CD14-positive monocyte (primary cell): ENCODE data around the gene MAD1L1. TPM values are rescaled to one million over a fixed set of nuclear protein-coding genes. Genes with fewer than 3 reads are reported as not detected.
A peak's percentile ranks its signal among the peaks of the same experiment; 100 is the strongest.

Experiments
- DNase-seq, 3 donors: peaks; one replicate each; pipeline ENCODE4 v3.0.0-alpha.2; 2011 to 2022
- H2AFZ ChIP-seq: 2 replicates; pipeline ENCODE4 v1.6.0; 2012; ENCODE audit warnings: mild to moderate bottlenecking, low read depth, low read length, inconsistent platforms; ENCODE audit not compliant: insufficient read depth, poor library complexity, severe bottlenecking
- H3K27ac ChIP-seq, 2 donors: 1 replicate in 1 of 2; 2 replicates in 1 of 2; pipeline ENCODE4 v1.5.1; 2012 to 2013; ENCODE audit warnings: low read length in 2 of 2, control low read depth in 1 of 2, inconsistent platforms in 1 of 2, low read depth in 1 of 2, mild to moderate bottlenecking in 1 of 2
- H3K27me3 ChIP-seq, 2 donors: one replicate each; pipeline versions ENCODE4 v1.6.0 to v1.6.1; 2011 to 2013; ENCODE audit warnings: low read length in 2 of 2; ENCODE audit not compliant: control insufficient read depth in 2 of 2, insufficient read depth in 2 of 2
- H3K36me3 ChIP-seq, 2 donors: replicated peaks in 1 of 2; 1 replicate in 1 of 2; 2 replicates in 1 of 2; pipeline versions ENCODE4 v1.5.1 to v1.6.1; 2012 to 2013; ENCODE audit warnings: low read length in 2 of 2, control low read depth in 1 of 2, inconsistent platforms in 1 of 2, mild to moderate bottlenecking in 1 of 2; ENCODE audit not compliant: insufficient read depth in 2 of 2, control insufficient read depth in 1 of 2
- H3K4me1 ChIP-seq, 2 donors: 1 replicate in 1 of 2; 2 replicates in 1 of 2; pipeline versions ENCODE4 v1.5.1 to v1.6.1; 2012 to 2013; ENCODE audit warnings: low read length in 2 of 2, control low read depth in 1 of 2, inconsistent platforms in 1 of 2, mild to moderate bottlenecking in 1 of 2, moderate library complexity in 1 of 2; ENCODE audit not compliant: insufficient read depth in 2 of 2, control insufficient read depth in 1 of 2
- H3K4me2 ChIP-seq: replicated peaks from 2 replicates; pipeline ENCODE3; 2012; ENCODE audit warnings: low read length, moderate library complexity, mild to moderate bottlenecking; ENCODE audit not compliant: poor library complexity, severe bottlenecking; ENCODE audit errors: extremely low read depth
- H3K4me3 ChIP-seq, 3 experiments: fragments of 200-600 bp in 1 of 3; sonication (generic) in 1 of 3; replicated peaks in 1 of 3; 1 replicate in 2 of 3; 2 replicates in 1 of 3; pipeline ENCODE4 v1.5.1; 2011 to 2013; ENCODE audit warnings: low read length in 3 of 3, mild to moderate bottlenecking in 3 of 3, control low read depth in 2 of 3, low read depth in 2 of 3, inconsistent platforms in 1 of 3, moderate library complexity in 1 of 3
- H3K79me2 ChIP-seq: 2 replicates; pipeline ENCODE4 v1.6.0; 2012; ENCODE audit warnings: mild to moderate bottlenecking, control low read depth, inconsistent platforms, low read length, moderate library complexity; ENCODE audit not compliant: insufficient read depth
- H3K9ac ChIP-seq: 2 replicates; pipeline ENCODE4 v1.6.0; 2017; ENCODE audit warnings: low read length, mild to moderate bottlenecking; ENCODE audit not compliant: insufficient read depth, poor library complexity, severe bottlenecking
- H3K9me3 ChIP-seq, 2 donors: replicated peaks in 1 of 2; 1 replicate in 1 of 2; 2 replicates in 1 of 2; pipeline versions ENCODE4 v1.5.1 to v1.6.1; 2012 to 2013; ENCODE audit warnings: low read length in 2 of 2, control low read depth in 1 of 2; ENCODE audit not compliant: control insufficient read depth in 1 of 2, insufficient read depth in 1 of 2
- H4K20me1 ChIP-seq: 2 replicates; pipeline ENCODE4 v1.6.0; 2012; ENCODE audit warnings: mild to moderate bottlenecking, low read length, control low read depth, moderate library complexity; ENCODE audit not compliant: insufficient read depth
- H3K27ac Mint-ChIP-seq, 7 donors: one replicate each; pipeline ENCODE4 v1.8.0; 2020; ENCODE audit warnings: mild to moderate bottlenecking in 7 of 7, mixed read lengths in 7 of 7, moderate library complexity in 6 of 7, inconsistent platforms in 2 of 7
- H3K27me3 Mint-ChIP-seq, 3 donors: one replicate each; pipeline ENCODE4 v1.8.0; 2021 to 2022; ENCODE audit warnings: low read depth in 3 of 3, mild to moderate bottlenecking in 3 of 3, mixed read lengths in 3 of 3, moderate library complexity in 3 of 3, inconsistent platforms in 1 of 3
- H3K36me3 Mint-ChIP-seq, 2 donors: one replicate each; pipeline ENCODE4 v1.8.0; 2020; ENCODE audit warnings: mixed read lengths in 2 of 2, inconsistent platforms in 1 of 2, mild to moderate bottlenecking in 1 of 2
- H3K4me1 Mint-ChIP-seq: one replicate; pipeline ENCODE4 v1.8.0; 2020; ENCODE audit warnings: mild to moderate bottlenecking, mixed read lengths
- H3K4me3 Mint-ChIP-seq, 2 donors: one replicate each; pipeline ENCODE4 v1.8.0; 2020; ENCODE audit warnings: mild to moderate bottlenecking in 2 of 2, mixed read lengths in 2 of 2, moderate library complexity in 1 of 2
- H3K9me3 Mint-ChIP-seq, 7 donors: one replicate each; pipeline ENCODE4 v1.8.0; 2020 to 2022; ENCODE audit warnings: mixed read lengths in 7 of 7, mild to moderate bottlenecking in 6 of 7, moderate library complexity in 6 of 7, inconsistent platforms in 2 of 7
- WGBS: methylation state at CpG from one replicate; pipeline ENCODE4 v1.1.5; 2013; ENCODE audit warnings: missing lambda C conversion rate; ENCODE audit not compliant: insufficient coverage; 5-methylcytosine and 5-hydroxymethylcytosine counted together
- intact Hi-C, 2 donors: fragments of 100-400 bp; cut with micrococcal nuclease; formaldehyde crosslinking; loops; one replicate each; pipeline versions ENCODE4 v1.15.0 to v1.15.1; 2023
- polyA plus RNA-seq, 3 donors: library from polyadenylated mRNA; depleted of rRNA in 1 of 3; unstranded in 2 of 3; stranded (reverse) in 1 of 3; fragments of 300-500 nt in 2 of 3; fragments of >200 nt in 1 of 3; fragmentation: Illumina TruSeq in 2 of 3; gene quantifications; 1 replicate in 2 of 3; 2 replicates in 1 of 3; pipeline ENCODE4 v1.2.3, GENCODE V29; 2012 to 2021
- TF ChIP-seq, protein P1 (sequence below): fragments of 200-600 bp; IDR thresholded peaks from one replicate; pipeline ENCODE4 v1.8.0; 2022; ENCODE audit warnings: antibody characterized with exemption, mild to moderate bottlenecking

MAD1L1 gene
- polyA plus RNA-seq, 3 donors: 22.0 to 39.4 (median 33.2) TPM

DNA sequence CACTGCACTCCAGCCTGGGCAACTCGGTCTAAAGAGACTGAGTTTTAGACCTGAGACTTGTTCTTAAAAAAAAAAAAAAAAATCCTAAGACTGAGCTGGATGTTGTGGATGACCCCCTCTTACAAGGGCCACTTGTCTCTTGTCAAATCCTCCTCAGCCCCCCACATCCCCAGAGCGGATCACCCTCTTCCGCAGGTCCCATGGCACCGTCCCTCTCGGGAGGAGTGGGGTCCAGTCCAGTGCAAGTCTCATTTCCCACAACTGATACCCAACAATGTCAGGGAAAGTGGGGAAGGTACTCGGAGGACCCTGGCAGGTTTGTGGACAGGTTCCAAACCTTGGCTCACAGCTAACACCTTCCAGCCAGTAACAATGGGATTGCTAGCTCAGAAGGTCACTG, 462.4 kb downstream of the MAD1L1 start:
- WGBS: 100% methylated on average over 1 of the region's 6 CpGs
- Histone ChIP-seq H3K9ac (no peak overlapping the region), H3K27ac (no peak overlapping the region), H3K36me3 (no peaks in the 10 kb centered on the region), H3K4me3 (no peak overlapping the region), H2AFZ (no peak overlapping the region), H3K4me2 (no peak overlapping the region), H3K79me2 (no peaks in the 10 kb centered on the region), H3K4me1 (no peaks in the 10 kb centered on the region), H3K27me3 (no peaks in the 10 kb centered on the region), H3K9me3 (no peaks in the 10 kb centered on the region), H4K20me1 (no peaks in the 10 kb centered on the region)
- Mint-ChIP-seq H3K27me3 (peaks cover 3 to 6% (median 5%) of the 10 kb centered on the region in 3 donors), H3K9me3 (peaks cover 2 to 14% (median 5%) of the 10 kb centered on the region in 7 donors), H3K27ac (no peak overlapping the region), H3K36me3 (no peaks in the 10 kb centered on the region), H3K4me1 (no peaks in the 10 kb centered on the region), H3K4me3 (no peak overlapping the region)
- TF ChIP-seq, protein P1, sequence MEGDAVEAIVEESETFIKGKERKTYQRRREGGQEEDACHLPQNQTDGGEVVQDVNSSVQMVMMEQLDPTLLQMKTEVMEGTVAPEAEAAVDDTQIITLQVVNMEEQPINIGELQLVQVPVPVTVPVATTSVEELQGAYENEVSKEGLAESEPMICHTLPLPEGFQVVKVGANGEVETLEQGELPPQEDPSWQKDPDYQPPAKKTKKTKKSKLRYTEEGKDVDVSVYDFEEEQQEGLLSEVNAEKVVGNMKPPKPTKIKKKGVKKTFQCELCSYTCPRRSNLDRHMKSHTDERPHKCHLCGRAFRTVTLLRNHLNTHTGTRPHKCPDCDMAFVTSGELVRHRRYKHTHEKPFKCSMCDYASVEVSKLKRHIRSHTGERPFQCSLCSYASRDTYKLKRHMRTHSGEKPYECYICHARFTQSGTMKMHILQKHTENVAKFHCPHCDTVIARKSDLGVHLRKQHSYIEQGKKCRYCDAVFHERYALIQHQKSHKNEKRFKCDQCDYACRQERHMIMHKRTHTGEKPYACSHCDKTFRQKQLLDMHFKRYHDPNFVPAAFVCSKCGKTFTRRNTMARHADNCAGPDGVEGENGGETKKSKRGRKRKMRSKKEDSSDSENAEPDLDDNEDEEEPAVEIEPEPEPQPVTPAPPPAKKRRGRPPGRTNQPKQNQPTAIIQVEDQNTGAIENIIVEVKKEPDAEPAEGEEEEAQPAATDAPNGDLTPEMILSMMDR: no peak
- no peak for DNase-seq
- intact Hi-C loops: no loop called here

DNA sequence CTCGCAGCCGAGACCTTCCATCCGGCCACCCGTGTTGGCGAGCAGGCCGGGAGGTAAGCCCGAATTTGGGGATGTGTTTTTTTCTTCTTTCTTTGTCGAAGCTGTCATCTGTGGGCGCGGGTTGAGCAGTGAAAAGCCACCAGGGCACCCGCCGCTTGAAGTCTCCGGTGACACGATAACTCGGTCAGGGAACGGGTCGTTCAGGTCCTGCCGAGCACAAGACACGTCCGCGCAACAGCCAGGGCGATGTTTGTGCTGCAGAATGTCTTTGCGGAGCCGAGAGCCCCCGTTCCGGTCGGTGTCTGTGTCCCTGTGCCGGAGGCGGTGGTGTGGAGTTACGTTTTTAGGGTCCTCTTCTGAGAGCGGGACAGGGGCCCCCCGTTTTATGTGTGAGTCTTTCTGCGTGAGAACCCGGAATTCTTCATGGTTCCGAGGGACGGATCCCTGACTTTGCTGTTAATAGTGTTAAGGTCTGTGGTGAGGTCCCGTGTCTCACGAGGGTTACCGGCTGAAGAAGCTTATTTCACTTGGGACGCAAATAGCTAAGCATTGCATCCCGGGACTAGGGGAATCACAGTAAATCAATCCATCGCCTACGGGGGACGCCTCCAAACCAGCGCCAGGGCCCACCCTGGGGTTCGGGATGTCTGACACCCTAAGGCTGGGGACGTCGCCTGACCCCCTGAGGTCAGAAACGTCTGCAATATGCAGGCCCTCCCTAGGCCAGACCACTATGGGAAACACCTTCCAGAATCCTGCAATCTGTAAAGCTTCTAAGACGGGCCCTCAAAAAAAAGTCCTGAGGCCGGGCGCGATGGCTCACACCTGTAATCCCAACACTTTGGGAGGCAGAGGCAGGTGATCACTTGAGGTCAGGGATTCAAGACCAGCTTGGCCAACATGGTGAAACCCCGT, 463.2 kb downstream of the MAD1L1 start:
- no peak overlapping the region for H3K27ac ChIP-seq
- H2AFZ ChIP-seq: no peak overlapping the region
- H3K27me3 ChIP-seq: no peaks in the 10 kb centered on the region
- Mint-ChIP-seq H3K9me3 (peaks cover 0 to 14% (median 3%) of the 10 kb centered on the region in 7 donors), H3K4me3 (no peak overlapping the region), H3K4me1 (no peaks in the 10 kb centered on the region), H3K27me3 (peaks cover 3 to 7% (median 5%) of the 10 kb centered on the region in 3 donors), H3K27ac (peak overlapping the region in 1 of 7 donors; percentile 47), H3K36me3 (no peaks in the 10 kb centered on the region)
- H3K79me2 ChIP-seq: no peaks in the 10 kb centered on the region
- WGBS: 94% methylated on average over 49 of the region's 54 CpGs
- H3K4me1 ChIP-seq: no peaks in the 10 kb centered on the region
- H3K9me3 ChIP-seq: no peaks in the 10 kb centered on the region
- H3K9ac ChIP-seq: no peak overlapping the region
- H3K4me2 ChIP-seq: no peak overlapping the region
- H3K4me3 ChIP-seq: no peak overlapping the region
- no peaks in the 10 kb centered on the region for H3K36me3 ChIP-seq
- no peaks in the 10 kb centered on the region for H4K20me1 ChIP-seq
- intact Hi-C loops: no loop called here
- DNase-seq: no peak
- TF ChIP-seq, protein P1: no peak
